Left lung (tissue), 10 donors: ENCODE measurements around the gene TENM4. TPM values are rescaled to one million over a fixed set of nuclear protein-coding genes. Genes with fewer than 3 reads are reported as not detected.
A peak's percentile ranks its signal among the peaks of the same experiment; 100 is the strongest.

Experiments
- ATAC-seq: fragments of 200-7000 bp; cut with Tn5 transposase; one replicate; pipeline ENCODE4 v1.9.1; 2020; ENCODE audit warnings: moderate library complexity
- DNase-seq, 4 donors: peaks; one replicate each; pipeline ENCODE4 v3.0.0-alpha.2; 2013 to 2020
- H3K27ac ChIP-seq, 2 donors: fragments of 200-600 bp; sonication (generic) in 1 of 2; one replicate each; pipeline versions ENCODE4 v1.5.0 to v1.8.0; 2020 to 2021
- H3K27me3 ChIP-seq, 2 donors: fragments of 200-600 bp; sonication (generic) in 1 of 2; one replicate each; pipeline versions ENCODE4 v1.5.0 to v1.8.0; 2020 to 2021
- H3K36me3 ChIP-seq, 2 donors: fragments of 200-600 bp; sonication (generic) in 1 of 2; one replicate each; pipeline versions ENCODE4 v1.5.0 to v1.8.0; 2020 to 2021
- H3K4me1 ChIP-seq, 2 donors: fragments of 200-600 bp; one replicate each; pipeline ENCODE4 v1.8.0; 2021
- H3K4me3 ChIP-seq, 2 donors: fragments of 200-600 bp; sonication (generic) in 1 of 2; one replicate each; pipeline versions ENCODE4 v1.5.0 to v1.8.0; 2020 to 2021; ENCODE audit warnings: mild to moderate bottlenecking in 1 of 2
- H3K9me3 ChIP-seq, 2 donors: fragments of 200-600 bp; sonication (generic) in 1 of 2; one replicate each; pipeline versions ENCODE4 v1.5.0 to v1.8.0; 2020 to 2021
- intact Hi-C, 2 donors: fragments of 100-400 bp; cut with DNase I; formaldehyde crosslinking; loops; one replicate each; pipeline versions ENCODE4 v1.11.2 to v1.14.2; 2022
- polyA plus RNA-seq, 6 donors: library from polyadenylated mRNA; unstranded; fragments of 120-200 nt; gene quantifications; one replicate each; pipeline ENCODE4 v1.2.1, GENCODE V29; 2013; ENCODE audit not compliant: insufficient read length in 6 of 6
- total RNA-seq, 2 donors: library from RNA; stranded (reverse); fragmentation: NEBNext Ultra II Directional; extraction: Animal tissue kit (Norgen Biotek cat#: 25700); gene quantifications; one replicate each; pipeline ENCODE4 v1.2.1, GENCODE V29; 2021
- TF ChIP-seq, protein P1 (sequence below), 2 donors: fragments of 200-600 bp; sonication (generic) in 1 of 2; IDR thresholded peaks; one replicate each; pipeline versions ENCODE4 v1.5.0 to v1.8.0; 2021; ENCODE audit warnings: antibody characterized with exemption in 2 of 2
- donor health status: DM: no; HTN: yes; CAD: no.
- donor health status: DM: no; HTN: no; CAD: no.

The TENM4 gene
- total and polyA plus RNA-seq, 8 donors, result 3.4 to 7.1 (median 5.2) TPM

DNA sequence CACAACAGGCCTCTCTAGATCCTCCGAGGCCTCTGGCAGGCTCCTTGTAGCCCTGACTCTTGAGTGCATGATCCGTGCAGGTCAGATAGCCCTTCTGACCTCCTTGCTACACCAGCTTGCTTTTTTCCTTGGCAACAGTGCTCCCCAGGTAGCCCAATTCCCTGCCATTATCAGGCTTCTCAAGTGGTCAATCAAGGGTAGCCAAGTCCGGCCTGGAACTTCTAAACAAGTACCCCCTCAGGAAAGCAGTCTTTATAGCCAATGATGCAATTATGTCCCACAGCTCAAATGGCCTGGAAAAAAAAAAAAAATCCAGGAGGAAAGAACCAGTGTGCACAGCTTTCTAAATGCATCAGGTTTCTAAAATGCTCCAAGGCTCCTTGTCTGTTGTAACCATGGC is 59.8 kb downstream of the TENM4 start:
- Histone ChIP-seq H3K27ac (no peak overlapping the region), H3K27me3 (no peaks in the 10 kb centered on the region), H3K4me3 (no peak overlapping the region), H3K9me3 (peaks cover 0 to 1% of the 10 kb centered on the region in 2 donors), H3K36me3 (no peaks in the 10 kb centered on the region), H3K4me1 (no peaks in the 10 kb centered on the region)
- intact Hi-C loops, result no loop called here
- TF ChIP-seq, protein P1, sequence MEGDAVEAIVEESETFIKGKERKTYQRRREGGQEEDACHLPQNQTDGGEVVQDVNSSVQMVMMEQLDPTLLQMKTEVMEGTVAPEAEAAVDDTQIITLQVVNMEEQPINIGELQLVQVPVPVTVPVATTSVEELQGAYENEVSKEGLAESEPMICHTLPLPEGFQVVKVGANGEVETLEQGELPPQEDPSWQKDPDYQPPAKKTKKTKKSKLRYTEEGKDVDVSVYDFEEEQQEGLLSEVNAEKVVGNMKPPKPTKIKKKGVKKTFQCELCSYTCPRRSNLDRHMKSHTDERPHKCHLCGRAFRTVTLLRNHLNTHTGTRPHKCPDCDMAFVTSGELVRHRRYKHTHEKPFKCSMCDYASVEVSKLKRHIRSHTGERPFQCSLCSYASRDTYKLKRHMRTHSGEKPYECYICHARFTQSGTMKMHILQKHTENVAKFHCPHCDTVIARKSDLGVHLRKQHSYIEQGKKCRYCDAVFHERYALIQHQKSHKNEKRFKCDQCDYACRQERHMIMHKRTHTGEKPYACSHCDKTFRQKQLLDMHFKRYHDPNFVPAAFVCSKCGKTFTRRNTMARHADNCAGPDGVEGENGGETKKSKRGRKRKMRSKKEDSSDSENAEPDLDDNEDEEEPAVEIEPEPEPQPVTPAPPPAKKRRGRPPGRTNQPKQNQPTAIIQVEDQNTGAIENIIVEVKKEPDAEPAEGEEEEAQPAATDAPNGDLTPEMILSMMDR (IDR thresholded peaks at IDR 0.05), result no peak
- DNase-seq, result no peak
- no peak for ATAC-seq

DNA sequence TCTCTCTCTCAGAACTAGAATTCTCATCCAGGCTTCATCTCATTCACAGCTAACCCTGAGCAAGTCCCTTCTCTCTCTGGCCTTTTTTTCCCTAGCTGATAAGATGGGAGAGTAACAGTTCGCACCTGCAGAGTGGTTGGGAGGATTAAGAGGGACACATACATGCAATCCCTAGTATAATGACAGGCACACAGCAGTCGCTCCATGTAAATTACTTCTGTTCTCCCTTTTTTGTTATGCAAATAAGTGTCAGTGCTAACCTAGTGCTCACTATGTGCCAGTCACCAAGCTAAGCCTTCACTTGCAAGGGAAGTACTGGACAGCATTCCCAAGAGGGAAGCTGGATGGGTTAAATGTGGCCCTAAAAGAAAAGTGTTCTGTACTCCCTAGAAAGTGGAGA is 63.4 kb downstream of the TENM4 start:
- DNase-seq (no peak), ATAC-seq (no peak)
- H3K4me1 ChIP-seq, result no peaks in the 10 kb centered on the region
- intact Hi-C loops, result no loop called here
- H3K4me3 ChIP-seq, result no peak overlapping the region
- H3K9me3 ChIP-seq, result peaks cover 0 to 1% of the 10 kb centered on the region in 2 donors
- H3K27ac ChIP-seq, result no peak overlapping the region
- TF ChIP-seq, protein P1 (IDR thresholded peaks at IDR 0.05), result no peak
- no peaks in the 10 kb centered on the region for H3K36me3 ChIP-seq
- H3K27me3 ChIP-seq, result no peaks in the 10 kb centered on the region

DNA sequence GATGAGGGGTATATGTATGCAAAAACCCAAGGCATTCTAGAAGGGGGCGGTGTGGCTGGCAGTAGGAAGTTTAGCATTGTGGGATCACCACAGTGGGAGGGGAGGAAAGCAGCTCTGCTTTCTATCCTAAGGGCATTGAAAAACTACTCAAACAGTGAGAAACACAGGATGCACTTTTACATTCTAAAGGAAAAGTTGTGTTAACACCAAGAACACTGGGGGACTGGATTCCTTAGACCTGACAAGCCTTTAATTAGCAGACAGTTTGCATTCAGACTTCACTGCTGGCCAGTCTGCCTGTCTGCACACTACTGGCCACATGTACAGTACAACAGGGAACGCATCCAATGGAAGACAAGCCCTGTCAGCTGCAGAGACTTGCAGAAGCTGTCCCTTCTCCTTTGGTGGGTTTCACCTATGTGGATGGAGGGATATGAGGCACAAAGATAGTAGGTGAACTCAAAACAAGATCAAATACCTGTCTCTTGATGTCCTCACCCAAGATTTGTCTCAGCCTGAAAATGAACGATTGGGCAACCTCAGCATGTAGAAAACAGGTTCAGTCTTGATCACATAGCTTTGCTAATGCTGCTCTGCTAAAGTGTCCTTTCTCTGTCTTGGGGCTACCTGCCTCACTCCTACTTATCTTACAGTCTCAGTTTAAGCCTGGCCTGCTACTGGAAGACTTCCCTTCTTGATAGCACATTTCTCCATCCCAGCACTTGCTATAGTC is 64.8 kb downstream of the TENM4 start:
- DNase-seq (no peak), ATAC-seq (no peak)
- TF ChIP-seq, protein P1 (IDR thresholded peaks at IDR 0.05), result no peak
- H3K4me1 ChIP-seq, result no peaks in the 10 kb centered on the region
- peaks cover 0 to 1% of the 10 kb centered on the region in 2 donors for H3K9me3 ChIP-seq
- H3K27ac ChIP-seq, result no peak overlapping the region
- H3K36me3 ChIP-seq, result no peaks in the 10 kb centered on the region
- H3K27me3 ChIP-seq, result no peaks in the 10 kb centered on the region
- intact Hi-C loops, result no loop called here
- no peak overlapping the region for H3K4me3 ChIP-seq

DNA sequence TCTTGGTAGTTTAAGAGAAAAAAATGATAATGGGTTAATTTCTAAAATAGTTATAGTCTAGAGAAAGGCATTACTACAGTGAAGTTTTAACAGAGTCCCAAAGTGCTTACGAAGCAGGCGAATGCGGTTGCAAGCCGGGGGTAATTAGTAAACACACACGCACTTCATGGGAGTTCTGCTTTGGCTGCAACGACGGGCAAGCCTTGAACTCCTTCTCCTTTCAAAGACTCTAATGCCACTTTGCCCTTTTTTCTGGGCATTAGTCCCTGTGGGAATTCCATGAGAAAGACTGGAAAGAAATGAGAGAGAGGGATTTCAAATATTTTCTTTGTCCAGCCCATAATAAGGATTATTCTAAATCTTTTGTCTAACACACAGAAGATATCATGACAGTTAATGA is 66.1 kb downstream of the TENM4 start:
- TF ChIP-seq, protein P1 (IDR thresholded peaks at IDR 0.05), result no peak
- H3K27ac ChIP-seq, result no peak overlapping the region
- intact Hi-C loops, result no loop called here
- no peak for ATAC-seq
- DNase-seq, result peak in 1 of 4 donors; percentile 3
- no peaks in the 10 kb centered on the region for H3K4me1 ChIP-seq
- no peaks in the 10 kb centered on the region for H3K27me3 ChIP-seq
- H3K36me3 ChIP-seq, result no peaks in the 10 kb centered on the region
- no peak overlapping the region for H3K4me3 ChIP-seq
- H3K9me3 ChIP-seq, result peaks cover 0 to 1% of the 10 kb centered on the region in 2 donors

DNA sequence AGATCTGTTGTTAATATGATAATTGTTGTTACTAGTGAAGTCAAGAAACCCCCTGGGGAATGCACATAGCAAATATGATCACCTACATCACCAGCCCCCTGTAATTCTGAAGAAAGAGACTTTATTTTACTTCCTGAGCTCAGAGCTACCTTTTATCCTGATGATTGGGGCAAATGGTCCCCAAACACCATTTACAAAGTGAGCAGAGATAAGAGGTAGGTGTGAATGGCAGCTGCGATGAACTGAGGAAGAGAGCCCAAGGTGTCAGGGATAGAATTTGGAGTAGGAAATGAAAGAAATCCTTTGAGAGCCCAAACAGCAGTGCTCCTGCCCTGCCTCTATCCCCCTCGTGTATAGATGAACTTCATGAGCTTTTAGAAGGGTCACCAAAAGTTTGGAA is 69.1 kb downstream of the TENM4 start:
- Histone ChIP-seq H3K4me1 (no peaks in the 10 kb centered on the region), H3K36me3 (no peaks in the 10 kb centered on the region), H3K27me3 (no peaks in the 10 kb centered on the region), H3K9me3 (no peaks in the 10 kb centered on the region), H3K27ac (no peak overlapping the region), H3K4me3 (no peak overlapping the region)
- TF ChIP-seq, protein P1 (IDR thresholded peaks at IDR 0.05), result no peak
- intact Hi-C loops, result no loop called here
- DNase-seq, result no peak
- no peak for ATAC-seq
